ENCODE measurements around the gene ETNK2.

GRCh38 chr1:204104331-204105130 lies 47.3 kb downstream of the ETNK2 start:
- TF ChIP-seq CTCF (IDR thresholded peaks at IDR 0.05) (no peak), POLR2A (IDR thresholded peaks at IDR 0.05) (no peak), POLR2AphosphoS5 (IDR thresholded peaks at IDR 0.05) (no peak)

Data from sigmoid colon (tissue), 4 donors.